SKM-1 treated with dmso at 0.1 percent for 144 hours (cell line): ENCODE data around the gene USP11.
A peak's percentile ranks its signal among the peaks of the same experiment; 100 is the strongest.

ENCODE experiments used
- DNase-seq: peaks from one replicate; lab custom pipeline; 2025; ENCODE audit not compliant: unreplicated experiment; lab: John Stamatoyannopoulos, UW

Gene USP11

GRCh38 chrX:47202877-47203276, 29.9 kb upstream of the USP11 start:
- DNase-seq = no peak

GRCh38 chrX:47204970-47205369, 27.8 kb upstream of the USP11 start:
- no peak for DNase-seq

GRCh38 chrX:47206316-47206715, 26.5 kb upstream of the USP11 start:
- no peak for DNase-seq

- no peak for DNase-seq
Observed at GRCh38 chrX:47208108-47208507, 24.7 kb upstream of the USP11 start.

- DNase-seq = no peak
Observed at GRCh38 chrX:47209508-47210238, 23.1 kb upstream of the USP11 start.

GRCh38 chrX:47210661-47211425, 22.0 kb upstream of the USP11 start:
- no peak for DNase-seq

GRCh38 chrX:47212381-47213293, 20.2 kb upstream of the USP11 start:
- DNase-seq = no peak

- no peak for DNase-seq
Observed at GRCh38 chrX:47214435-47215077, 18.3 kb upstream of the USP11 start.

- no peak for DNase-seq
Observed at GRCh38 chrX:47215291-47215900, 17.4 kb upstream of the USP11 start.

- DNase-seq = no peak
Observed at GRCh38 chrX:47216393-47216925, 16.4 kb upstream of the USP11 start.

- no peak for DNase-seq
Observed at GRCh38 chrX:47217121-47217851, 15.5 kb upstream of the USP11 start.

GRCh38 chrX:47217852-47218279, 14.9 kb upstream of the USP11 start:
- peak; percentile 92 for DNase-seq

- peak; percentile 62 for DNase-seq
Observed at GRCh38 chrX:47218280-47218919, 14.4 kb upstream of the USP11 start, which contains the start of gene CDK16. Gene CDK16, plus strand, starts transcription at chrX:47218681. Its CDS starts 4,877 bp downstream, at chrX:47223558.

- DNase-seq = no peak
Observed at GRCh38 chrX:47218920-47219815, 13.6 kb upstream of the USP11 start.

GRCh38 chrX:47221756-47222155, 11.1 kb upstream of the USP11 start:
- no peak for DNase-seq

- DNase-seq = no peak
Observed at GRCh38 chrX:47222751-47223350, 10.0 kb upstream of the USP11 start.

- DNase-seq = no peak
Observed at GRCh38 chrX:47223476-47224250, 9.1 kb upstream of the USP11 start.
